H9 (cell line): ENCODE results near the gene TLE5. TPM values are rescaled to one million over a fixed set of nuclear protein-coding genes. Genes with fewer than 3 reads are reported as not detected.
A peak's percentile ranks its signal among the peaks of the same experiment; 100 is the strongest.

Source experiments
- DNase-seq: peaks from one replicate; pipeline ENCODE4 v3.0.0-alpha.2; 2017
- H2AFZ ChIP-seq: one replicate; pipeline ENCODE4 v1.6.1; 2013; ENCODE audit warnings: mild to moderate bottlenecking, low read length, control low read depth, moderate library complexity
- H2AK5ac ChIP-seq: 2 replicates; pipeline ENCODE4 v1.6.1; 2013; ENCODE audit warnings: low read length, control low read depth, mixed read lengths; ENCODE audit not compliant: insufficient read length
- H2BK120ac ChIP-seq: one replicate; pipeline ENCODE4 v1.6.1; 2013; ENCODE audit warnings: low read depth, mild to moderate bottlenecking, low read length, control low read depth, inconsistent platforms; ENCODE audit not compliant: poor library complexity, severe bottlenecking
- H2BK12ac ChIP-seq: 2 replicates; pipeline ENCODE4 v1.6.1; 2013; ENCODE audit warnings: low read length, control low read depth, mixed read lengths, low read depth; ENCODE audit not compliant: insufficient read length
- H2BK15ac ChIP-seq: 2 replicates; pipeline ENCODE4 v1.6.1; 2013; ENCODE audit warnings: low read depth, low read length, control low read depth
- H2BK20ac ChIP-seq: one replicate; pipeline ENCODE4 v1.6.1; 2013; ENCODE audit warnings: low read depth, mild to moderate bottlenecking, low read length, control low read depth, inconsistent platforms; ENCODE audit not compliant: poor library complexity, severe bottlenecking
- H2BK5ac ChIP-seq: 2 replicates; pipeline ENCODE4 v1.6.1; 2013; ENCODE audit warnings: low read length, control low read depth, mixed read lengths; ENCODE audit not compliant: insufficient read length
- H3K14ac ChIP-seq: 2 replicates; pipeline ENCODE4 v1.6.1; 2013; ENCODE audit warnings: low read length, control low read depth; ENCODE audit not compliant: insufficient read depth
- H3K18ac ChIP-seq: 2 replicates; pipeline ENCODE4 v1.6.1; 2013; ENCODE audit warnings: low read depth, mild to moderate bottlenecking, mixed read lengths, low read length, control low read depth; ENCODE audit not compliant: insufficient read length
- H3K23ac ChIP-seq: 2 replicates; pipeline ENCODE4 v1.6.1; 2013; ENCODE audit warnings: low read length, control low read depth, mixed read lengths, low read depth; ENCODE audit not compliant: insufficient read length
- H3K23me2 ChIP-seq: 2 replicates; pipeline ENCODE4 v1.6.1; 2013; ENCODE audit warnings: low read depth, mild to moderate bottlenecking, mixed read lengths, low read length, control low read depth; ENCODE audit not compliant: insufficient read length, poor library complexity, severe bottlenecking
- H3K27ac ChIP-seq: 2 replicates; pipeline ENCODE4 v1.5.1; 2013; ENCODE audit warnings: low read length, control low read depth, mixed read lengths, low read depth; ENCODE audit not compliant: insufficient read length
- H3K27me3 ChIP-seq: 2 replicates; pipeline ENCODE4 v1.6.1; 2013; ENCODE audit warnings: low read length, control low read depth, inconsistent platforms; ENCODE audit not compliant: insufficient read depth
- H3K4ac ChIP-seq: 2 replicates; pipeline ENCODE4 v1.6.1; 2013; ENCODE audit warnings: low read depth, mild to moderate bottlenecking, control low read depth, inconsistent platforms, low read length, moderate library complexity
- H3K4me1 ChIP-seq: 2 replicates; pipeline ENCODE4 v1.6.1; 2013; ENCODE audit warnings: low read length, control low read depth, inconsistent platforms; ENCODE audit not compliant: insufficient read depth
- H3K4me2 ChIP-seq: 2 replicates; pipeline ENCODE4 v1.6.1; 2013; ENCODE audit warnings: low read length, control low read depth, mixed read lengths; ENCODE audit not compliant: insufficient read length, insufficient read depth
- H3K56ac ChIP-seq: 2 replicates; pipeline ENCODE4 v1.6.1; 2013; ENCODE audit warnings: low read depth, mild to moderate bottlenecking, mixed read lengths, low read length, control low read depth; ENCODE audit not compliant: insufficient read length
- H3K79me1 ChIP-seq: 2 replicates; pipeline ENCODE4 v1.6.1; 2013; ENCODE audit warnings: low read depth, mild to moderate bottlenecking, moderate library complexity, low read length, control low read depth, inconsistent platforms; ENCODE audit not compliant: insufficient read depth, poor library complexity, severe bottlenecking
- H3K79me2 ChIP-seq: 2 replicates; pipeline ENCODE4 v1.6.1; 2013; ENCODE audit warnings: low read length, control low read depth, inconsistent platforms; ENCODE audit not compliant: insufficient read depth
- H3K9ac ChIP-seq: 2 replicates; pipeline ENCODE4 v1.6.1; 2013; ENCODE audit warnings: low read length, control low read depth, mixed read lengths; ENCODE audit not compliant: insufficient read length; ENCODE audit errors: extremely low read depth
- H3K9me3 ChIP-seq: one replicate; pipeline ENCODE4 v1.6.1; 2013; ENCODE audit warnings: low read depth, low read length, inconsistent platforms; ENCODE audit not compliant: control insufficient read depth
- H3T11ph ChIP-seq: one replicate; pipeline ENCODE4 v1.6.1; 2013; ENCODE audit warnings: mild to moderate bottlenecking, low read length, control low read depth, inconsistent platforms
- H4K20me1 ChIP-seq: one replicate; pipeline ENCODE4 v1.6.1; 2013; ENCODE audit not compliant: control insufficient read depth, insufficient read length, insufficient read depth
- H4K5ac ChIP-seq: 2 replicates; pipeline ENCODE4 v1.6.1; 2013; ENCODE audit warnings: low read depth, mild to moderate bottlenecking, mixed read lengths, low read length, control low read depth; ENCODE audit not compliant: insufficient read length
- H4K8ac ChIP-seq: replicated peaks from 2 replicates; pipeline ENCODE4 v1.6.1; 2013; ENCODE audit warnings: low read length, control low read depth, mixed read lengths, low read depth; ENCODE audit not compliant: insufficient read length
- H4K91ac ChIP-seq: 2 replicates; pipeline ENCODE4 v1.6.1; 2013; ENCODE audit warnings: low read depth, mild to moderate bottlenecking, moderate library complexity, mixed read lengths, low read length, control low read depth; ENCODE audit not compliant: insufficient read length
- H3K27ac Mint-ChIP-seq, 3 experiments: 2 replicates in 2 of 3; 3 replicates in 1 of 3; pipeline ENCODE4 v1.8.0; 2020 to 2021; ENCODE audit warnings: mixed read lengths in 3 of 3, mild to moderate bottlenecking in 1 of 3, moderate library complexity in 1 of 3
- H3K27me3 Mint-ChIP-seq: 2 replicates; pipeline ENCODE4 v1.8.0; 2021; ENCODE audit warnings: low read depth, mild to moderate bottlenecking, moderate library complexity, mixed read lengths
- H3K36me3 Mint-ChIP-seq, 3 experiments: 2 replicates in 2 of 3; 3 replicates in 1 of 3; pipeline ENCODE4 v1.8.0; 2020 to 2021; ENCODE audit warnings: low read depth in 3 of 3, mixed read lengths in 3 of 3; ENCODE audit not compliant: insufficient read depth in 1 of 3
- H3K4me1 Mint-ChIP-seq, 2 experiments: 2 replicates each; pipeline ENCODE4 v1.8.0; 2020; ENCODE audit warnings: mixed read lengths in 2 of 2
- H3K4me3 Mint-ChIP-seq, 2 experiments: 2 replicates in 1 of 2; 3 replicates in 1 of 2; pipeline ENCODE4 v1.8.0; 2020 to 2021; ENCODE audit warnings: mild to moderate bottlenecking in 2 of 2, mixed read lengths in 2 of 2, moderate library complexity in 1 of 2
- H3K9me3 Mint-ChIP-seq, 2 experiments: 2 replicates in 1 of 2; 3 replicates in 1 of 2; pipeline ENCODE4 v1.8.0; 2020; ENCODE audit warnings: mild to moderate bottlenecking in 2 of 2, mixed read lengths in 2 of 2, moderate library complexity in 1 of 2
- CTCF ChIP-seq: fragments of 200-600 bp; sonication (generic); conservative IDR thresholded peaks from 3 replicates; pipeline ENCODE4 v1.8.0; 2021; ENCODE audit warnings: antibody characterized with exemption, mild to moderate bottlenecking
- WGBS: extraction: QIAGEN DNeasy Blood & Tissue Kit; methylation state at CpG from one replicate; pipeline ENCODE4 v1.1.7; 2013; ENCODE audit warnings: missing lambda C conversion rate, low lambda C conversion rate, mixed read lengths; ENCODE audit not compliant: insufficient read length; ENCODE audit errors: extremely low coverage; 5-methylcytosine and 5-hydroxymethylcytosine counted together
- total RNA-seq: library from RNA; stranded (reverse); gene quantifications from 2 replicates; pipeline ENCODE4 v1.2.1, GENCODE V29; 2021

Gene TLE5
- total RNA-seq, 1 experiment from 2014 or later: 221 TPM

GRCh38 chr19:3027292-3027691, 35.0 kb downstream of the TLE5 start:
- Histone ChIP-seq H3K27me3 (peaks cover 2% of the 10 kb centered on the region; the same call in 1 of the 2 replicates), H2BK120ac (no peak overlapping the region), H2BK20ac (no peak overlapping the region), H3K18ac (no peak overlapping the region), H3K9ac (no peak overlapping the region), H3K23ac (no peak overlapping the region), H3K27ac (no peak overlapping the region), H3K9me3 (no peaks in the 10 kb centered on the region), H3K14ac (no peak overlapping the region), H3K4me1 (peaks cover 3% of the 10 kb centered on the region; the same call in 1 of the 2 replicates), H3K56ac (no peak overlapping the region), H3K79me2 (no peaks in the 10 kb centered on the region), H3K79me1 (no peaks in the 10 kb centered on the region), H2AK5ac (no peak overlapping the region), H2AFZ (no peak overlapping the region), H2BK12ac (no peak overlapping the region), H4K5ac (no peak overlapping the region), H2BK5ac (no peak overlapping the region), H4K20me1 (no peaks in the 10 kb centered on the region), H3T11ph (no peak overlapping the region), H3K4ac (no peak overlapping the region), H3K4me2 (no peak overlapping the region), H4K91ac (no peak overlapping the region), H3K23me2 (peaks cover 14% of the 10 kb centered on the region), H4K8ac (no peak overlapping the region), H2BK15ac (no peak overlapping the region)
- Mint-ChIP-seq H3K9me3 (no peaks in the 10 kb centered on the region; a peak in 1 of 5 replicates), H3K36me3 (peaks cover 0 to 2% (median 1%) of the 10 kb centered on the region in 3 experiments; a peak in 3 of 7 replicates), H3K4me1 (peaks cover 19 to 29% of the 10 kb centered on the region in 2 experiments), H3K4me3 (peak overlapping the region in 1 of 2 experiments; percentile 17; a peak in 1 of 5 replicates), H3K27ac (no peak overlapping the region), H3K27me3 (peaks cover 95% of the 10 kb centered on the region)
- TF ChIP-seq CTCF: no peak
- no CpG with 5 or more reads among the region's 2 CpGs for WGBS
- DNase-seq: no peak
